Lung (tissue), 12 donors: ENCODE data around the gene ASIC2. TPM values are rescaled to one million over a fixed set of nuclear protein-coding genes. Genes with fewer than 3 reads are reported as not detected.

Experiments used
- ATAC-seq: fragments of 200-7000 bp; cut with Tn5 transposase; one replicate; pipeline ENCODE4 v1.9.1; 2020; ENCODE audit warnings: moderate number of reproducible peaks; ENCODE audit not compliant: insufficient read depth, low FRiP score
- DNase-seq, 3 donors: peaks; one replicate each; pipeline ENCODE4 v3.0.0-alpha.2; 2013 to 2017
- H3K27ac ChIP-seq, 2 donors: one replicate each; pipeline ENCODE4 v1.5.1; 2013; ENCODE audit warnings: mild to moderate bottlenecking in 2 of 2, moderate library complexity in 2 of 2, control low read depth in 1 of 2, inconsistent platforms in 1 of 2, low read depth in 1 of 2, low read length in 1 of 2
- H3K27me3 ChIP-seq, 3 donors: one replicate each; pipeline ENCODE4 v1.5.1; 2013; ENCODE audit warnings: low read length in 2 of 3; ENCODE audit not compliant: control insufficient read depth in 3 of 3, insufficient read depth in 3 of 3
- H3K36me3 ChIP-seq, 4 donors: one replicate each; pipeline ENCODE4 v1.5.1; 2013; ENCODE audit warnings: low read length in 4 of 4, mild to moderate bottlenecking in 1 of 4, moderate library complexity in 1 of 4; ENCODE audit not compliant: control insufficient read depth in 4 of 4, insufficient read depth in 4 of 4
- H3K4me1 ChIP-seq, 5 donors: one replicate each; pipeline ENCODE4 v1.5.1; 2013; ENCODE audit warnings: low read length in 5 of 5, mild to moderate bottlenecking in 2 of 5, moderate library complexity in 1 of 5; ENCODE audit not compliant: control insufficient read depth in 5 of 5, insufficient read depth in 5 of 5
- H3K4me3 ChIP-seq: one replicate; pipeline ENCODE4 v1.5.1; 2013; ENCODE audit warnings: mild to moderate bottlenecking, control low read depth, moderate library complexity
- H3K9ac ChIP-seq, 2 donors: one replicate each; pipeline ENCODE4 v1.5.1; 2013; ENCODE audit warnings: low read length in 2 of 2, control low read depth in 1 of 2; ENCODE audit not compliant: insufficient read depth in 1 of 2
- H3K9me3 ChIP-seq, 4 donors: one replicate each; pipeline ENCODE4 v1.5.1; 2013; ENCODE audit warnings: low read length in 3 of 4, mild to moderate bottlenecking in 1 of 4, moderate library complexity in 1 of 4; ENCODE audit not compliant: control insufficient read depth in 4 of 4, insufficient read depth in 3 of 4
- WGBS, 2 donors: extraction: QIAGEN DNeasy Blood & Tissue Kit; methylation state at CpG; one replicate each; pipeline ENCODE4 v1.1.7; 2013; 5-methylcytosine and 5-hydroxymethylcytosine counted together
- polyA plus RNA-seq, 2 donors: library from polyadenylated mRNA; stranded (reverse); fragments of 200-250 nt; gene quantifications; one replicate each; pipeline ENCODE4 v1.2.1, GENCODE V29; 2013
- total RNA-seq, 2 donors: library from RNA; depleted of rRNA in 1 of 2; stranded (reverse); fragments of >200 nt in 1 of 2; gene quantifications; one replicate each; pipeline ENCODE4 v1.2.1, GENCODE V29; 2014 to 2021
- TF ChIP-seq, protein P1 (sequence below): IDR thresholded peaks from 2 replicates; pipeline ENCODE4 v1.5.1; 2012; ENCODE audit warnings: mild to moderate bottlenecking; ENCODE audit errors: control extremely low read depth, extremely low read depth
- donor health status: control.
- donor health status: control.
- donor health status: Bipolar disorder and iron deficiency.
- donor health status: healthy.
- donor health status: DM: yes; HTN: yes; CAD: no.

The ASIC2 gene
- total and polyA plus RNA-seq, 4 donors = 0.03 to 0.28 (median 0.14) TPM; not detected in 1

GRCh38 chr17:33273743-33274410 is 19.2 kb downstream of the ASIC2 start:
- Histone ChIP-seq H3K36me3 (no peaks in the 10 kb centered on the region), H3K9ac (no peak overlapping the region), H3K27ac (no peak overlapping the region), H3K4me1 (peaks cover 0 to 6% (median 0%) of the 10 kb centered on the region in 5 donors), H3K4me3 (no peak overlapping the region), H3K9me3 (peaks cover 0 to 3% (median 0%) of the 10 kb centered on the region in 4 donors), H3K27me3 (peaks cover 0 to 13% (median 0%) of the 10 kb centered on the region in 3 donors)
- TF ChIP-seq, protein P1, sequence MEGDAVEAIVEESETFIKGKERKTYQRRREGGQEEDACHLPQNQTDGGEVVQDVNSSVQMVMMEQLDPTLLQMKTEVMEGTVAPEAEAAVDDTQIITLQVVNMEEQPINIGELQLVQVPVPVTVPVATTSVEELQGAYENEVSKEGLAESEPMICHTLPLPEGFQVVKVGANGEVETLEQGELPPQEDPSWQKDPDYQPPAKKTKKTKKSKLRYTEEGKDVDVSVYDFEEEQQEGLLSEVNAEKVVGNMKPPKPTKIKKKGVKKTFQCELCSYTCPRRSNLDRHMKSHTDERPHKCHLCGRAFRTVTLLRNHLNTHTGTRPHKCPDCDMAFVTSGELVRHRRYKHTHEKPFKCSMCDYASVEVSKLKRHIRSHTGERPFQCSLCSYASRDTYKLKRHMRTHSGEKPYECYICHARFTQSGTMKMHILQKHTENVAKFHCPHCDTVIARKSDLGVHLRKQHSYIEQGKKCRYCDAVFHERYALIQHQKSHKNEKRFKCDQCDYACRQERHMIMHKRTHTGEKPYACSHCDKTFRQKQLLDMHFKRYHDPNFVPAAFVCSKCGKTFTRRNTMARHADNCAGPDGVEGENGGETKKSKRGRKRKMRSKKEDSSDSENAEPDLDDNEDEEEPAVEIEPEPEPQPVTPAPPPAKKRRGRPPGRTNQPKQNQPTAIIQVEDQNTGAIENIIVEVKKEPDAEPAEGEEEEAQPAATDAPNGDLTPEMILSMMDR = no peak
- DNase-seq (no peak), ATAC-seq (no peak)
- 74 to 81% methylated on average over 3 of the region's 3 CpGs for WGBS, 2 donors

- Histone ChIP-seq H3K9me3 (peaks cover 0 to 3% (median 0%) of the 10 kb centered on the region in 4 donors), H3K27ac (no peak overlapping the region), H3K9ac (no peak overlapping the region), H3K4me1 (peaks cover 0 to 6% (median 0%) of the 10 kb centered on the region in 5 donors), H3K4me3 (no peak overlapping the region), H3K27me3 (peaks cover 0 to 15% (median 0%) of the 10 kb centered on the region in 3 donors), H3K36me3 (no peaks in the 10 kb centered on the region)
- 83 to 86% methylated on average over 2 of the region's 2 CpGs for WGBS, 2 donors
- no peak for DNase-seq
- no peak for ATAC-seq
- TF ChIP-seq, protein P1 = no peak
Measured at GRCh38 chr17:33273271-33273670, 19.8 kb downstream of the ASIC2 start.

- DNase-seq = no peak
- H3K9ac ChIP-seq = no peak overlapping the region
- ATAC-seq = no peak
- peaks cover 0 to 6% (median 0%) of the 10 kb centered on the region in 4 donors for H3K9me3 ChIP-seq
- no peak overlapping the region for H3K4me3 ChIP-seq
- no peaks in the 10 kb centered on the region for H3K36me3 ChIP-seq
- TF ChIP-seq, protein P1 = no peak
- H3K4me1 ChIP-seq = peaks cover 0 to under 1% (median 0%) of the 10 kb centered on the region in 5 donors
- 83 to 98% methylated on average over 2 of the region's 2 CpGs for WGBS, 2 donors
- peaks cover 0 to 15% (median 0%) of the 10 kb centered on the region in 3 donors for H3K27me3 ChIP-seq
- no peak overlapping the region for H3K27ac ChIP-seq
Measured at GRCh38 chr17:33272438-33272837, 20.7 kb downstream of the ASIC2 start.
